Activated CD8-positive, alpha-beta memory T cell treated with anti-CD3 and anti-CD28 coated beads, Interleukin-2, amount 50 U/mL, for 24 hours (primary cell): ENCODE data around the gene KANSL1.

Source experiments
- DNase-seq: peaks from one replicate; pipeline ENCODE4 v3.0.0-alpha.2; 2020; ENCODE audit errors: extremely low read depth

KANSL1 gene

GRCh38 chr17:45983614-45984310 is 209.5 kb downstream of the KANSL1 start:
- DNase-seq, result no peak

GRCh38 chr17:45982791-45983613 is 210.2 kb downstream of the KANSL1 start:
- no peak for DNase-seq

DNA sequence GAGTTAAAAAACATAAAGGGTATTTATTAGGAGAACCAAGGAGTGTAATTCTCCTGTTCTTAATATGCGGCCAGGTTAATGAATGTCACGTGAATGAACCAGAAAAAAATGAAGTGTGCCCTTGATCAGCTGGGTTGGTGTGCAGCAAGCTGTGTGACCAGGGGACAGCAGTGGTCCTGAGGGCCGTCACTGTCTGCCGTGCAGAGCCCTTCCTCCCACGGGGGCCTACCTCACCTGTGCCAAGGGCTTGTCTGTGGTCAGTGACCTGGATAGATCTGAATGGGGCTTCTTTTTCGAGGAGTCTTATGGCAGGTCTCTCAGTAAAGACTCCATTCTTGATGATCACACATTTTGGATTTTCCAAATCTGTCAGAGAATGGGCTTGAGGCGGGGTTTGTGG is 211.9 kb downstream of the KANSL1 start:
- DNase-seq, result no peak

DNA sequence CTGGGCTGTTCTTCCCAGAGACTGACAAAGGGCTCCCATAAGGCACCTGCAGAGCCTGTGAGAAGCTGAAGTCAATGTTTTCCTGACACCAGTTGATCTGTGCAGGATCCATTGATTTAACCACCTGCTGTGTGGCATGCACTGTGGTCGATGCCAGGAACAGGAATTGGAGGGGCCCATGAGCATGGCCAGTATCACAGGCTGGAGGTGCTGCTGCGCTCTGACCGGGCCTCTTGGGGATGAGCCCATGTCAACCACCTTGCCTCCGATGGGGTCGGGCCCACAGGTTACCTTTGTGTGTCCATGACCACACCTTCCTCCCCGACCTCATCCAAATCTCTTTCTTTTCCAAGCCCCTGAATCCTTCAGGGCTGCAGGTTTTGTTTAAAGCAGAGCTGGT is 212.4 kb downstream of the KANSL1 start:
- DNase-seq, result no peak
